ENCODE data around the gene CGB2.
A peak's percentile ranks its signal among the peaks of the same experiment; 100 is the strongest.
"Not testable (repeated sequence)": the region's sequence is repeated elsewhere in the genome, so short reads cannot be mapped to it uniquely, and the experiment has no call there.

Gene CGB2

DNA sequence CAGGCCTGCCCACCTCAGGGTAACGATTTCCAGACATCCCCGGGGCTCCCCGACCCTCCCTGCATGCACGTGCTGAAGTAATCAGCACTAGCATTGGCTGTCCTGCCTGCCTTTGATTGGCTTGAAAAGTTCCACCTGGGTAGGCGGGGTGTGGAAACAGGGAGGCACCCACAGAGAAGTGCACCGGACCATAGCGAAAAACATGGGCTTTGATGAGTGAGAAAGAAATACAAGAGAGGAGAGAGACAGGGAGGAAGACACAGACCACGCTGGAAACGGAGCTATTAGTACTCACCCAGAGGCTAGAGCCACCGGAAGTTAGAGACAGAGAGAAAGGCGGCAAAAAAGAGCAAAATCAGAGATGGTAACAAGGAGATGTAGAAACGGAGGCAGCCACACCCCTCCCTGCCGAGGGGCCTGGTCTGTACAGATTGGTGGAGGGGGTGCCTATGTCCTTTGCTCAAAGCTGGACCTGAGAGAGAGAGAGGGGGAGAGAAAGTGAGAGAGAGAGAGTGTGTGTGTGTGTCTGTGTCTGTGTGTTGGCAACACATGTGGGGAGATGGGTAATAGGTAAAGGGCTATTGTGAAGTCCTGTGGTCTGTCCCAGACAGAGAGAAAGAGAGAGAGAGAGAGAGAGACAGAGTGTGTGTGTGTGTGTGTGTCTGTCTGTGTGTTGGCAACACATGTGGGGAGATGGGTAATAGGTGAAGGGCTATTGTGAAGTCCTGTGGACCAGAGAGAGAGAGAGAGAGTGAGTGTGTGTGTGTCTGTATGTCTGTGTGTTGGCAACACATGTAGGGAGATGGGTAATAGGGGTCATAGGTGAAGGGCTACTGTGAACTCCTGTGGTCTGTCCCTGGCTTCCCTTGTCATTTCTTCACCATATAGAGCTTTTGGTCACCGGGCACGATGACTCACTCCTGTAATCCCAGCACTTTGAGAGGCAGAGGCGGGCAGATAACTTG, 10.5 kb upstream of the CGB2 start:
- no peak for TF ChIP-seq TEAD4 (IDR thresholded peaks at IDR 0.05)
- TF ChIP-seq FOXM1 (IDR thresholded peaks at IDR 0.05; ENCODE audit: borderline replicate concordance, low read depth): no peak
- TF ChIP-seq, protein P1, sequence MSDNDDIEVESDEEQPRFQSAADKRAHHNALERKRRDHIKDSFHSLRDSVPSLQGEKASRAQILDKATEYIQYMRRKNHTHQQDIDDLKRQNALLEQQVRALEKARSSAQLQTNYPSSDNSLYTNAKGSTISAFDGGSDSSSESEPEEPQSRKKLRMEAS (IDR thresholded peaks at IDR 0.05): peak; percentile 91
- TF ChIP-seq EGR1 (IDR thresholded peaks at IDR 0.05): no peak
- TF ChIP-seq CEBPB (IDR thresholded peaks at IDR 0.05): no peak
- TF ChIP-seq, protein P2, sequence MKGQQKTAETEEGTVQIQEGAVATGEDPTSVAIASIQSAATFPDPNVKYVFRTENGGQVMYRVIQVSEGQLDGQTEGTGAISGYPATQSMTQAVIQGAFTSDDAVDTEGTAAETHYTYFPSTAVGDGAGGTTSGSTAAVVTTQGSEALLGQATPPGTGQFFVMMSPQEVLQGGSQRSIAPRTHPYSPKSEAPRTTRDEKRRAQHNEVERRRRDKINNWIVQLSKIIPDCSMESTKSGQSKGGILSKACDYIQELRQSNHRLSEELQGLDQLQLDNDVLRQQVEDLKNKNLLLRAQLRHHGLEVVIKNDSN (IDR thresholded peaks at IDR 0.05): peak; percentile 58; the same call in 1 of the 2 replicates

DNA sequence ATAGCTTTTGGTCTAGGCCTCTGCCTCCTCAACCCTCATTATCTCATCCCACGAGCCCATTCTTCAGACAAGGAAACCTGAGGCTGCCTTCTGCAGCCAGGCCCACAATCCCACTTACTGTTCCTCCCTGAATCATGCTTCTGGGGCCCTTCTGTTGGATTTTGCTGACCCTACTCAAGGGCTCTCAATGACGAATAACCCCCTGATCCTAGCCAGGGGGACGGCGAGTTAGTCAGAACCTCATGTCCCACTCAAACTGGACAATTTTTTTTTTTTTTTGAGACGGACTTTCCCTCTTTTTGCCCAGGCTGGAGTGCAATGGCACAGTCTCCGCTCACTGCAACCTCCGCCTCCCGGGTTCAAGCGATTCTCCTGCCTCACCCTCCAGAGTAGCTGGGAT, 9.6 kb upstream of the CGB2 start:
- TF ChIP-seq TEAD4 (IDR thresholded peaks at IDR 0.05): no peak
- TF ChIP-seq CREB1 (IDR thresholded peaks at IDR 0.05; ENCODE audit: low read depth): no peak
- TF ChIP-seq YY1 (IDR thresholded peaks at IDR 0.05; ENCODE audit: low read depth): no peak
- no peak for TF ChIP-seq ZBTB7A (IDR thresholded peaks at IDR 0.05; ENCODE audit: low read depth)
- no peak for TF ChIP-seq EGR1 (IDR thresholded peaks at IDR 0.05)
- TF ChIP-seq, protein P2 (IDR thresholded peaks at IDR 0.05): no peak
- no peak for TF ChIP-seq CEBPB (IDR thresholded peaks at IDR 0.05)
- TF ChIP-seq FOXM1 (IDR thresholded peaks at IDR 0.05; ENCODE audit: borderline replicate concordance, low read depth): no peak

DNA sequence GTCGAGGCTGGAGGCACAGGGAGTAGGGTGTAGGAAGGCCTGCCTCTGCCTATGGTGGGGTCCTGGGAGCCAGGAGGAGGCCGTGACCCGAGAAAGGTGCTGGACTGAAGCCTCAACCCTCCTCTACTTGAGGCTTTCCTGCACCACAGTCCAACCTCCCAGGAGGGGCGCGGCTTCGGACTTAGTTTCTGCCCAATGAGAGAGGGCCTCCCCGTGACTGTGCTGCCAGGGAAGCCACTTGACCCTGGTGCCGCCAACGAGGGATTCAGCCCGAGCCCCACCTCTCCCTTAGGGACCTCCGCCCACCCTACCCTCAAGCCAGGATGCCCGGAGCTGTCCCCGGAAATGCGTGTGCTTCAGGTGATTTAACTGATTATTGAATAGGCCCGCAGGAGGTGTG, 7.5 kb upstream of the CGB2 start, which contains the start of gene CGB3:
Gene CGB3 (minus strand): TSS at position 101 of the 400 bp plus-strand sequence. CDS start 362 bp downstream, outside the sequence.
- TF ChIP-seq ZBTB7A (IDR thresholded peaks at IDR 0.05; ENCODE audit: low read depth); RAD21 (IDR thresholded peaks at IDR 0.05; ENCODE audit: low read depth); EP300 (IDR thresholded peaks at IDR 0.05; ENCODE audit: borderline replicate concordance): not testable (repeated sequence)

DNA sequence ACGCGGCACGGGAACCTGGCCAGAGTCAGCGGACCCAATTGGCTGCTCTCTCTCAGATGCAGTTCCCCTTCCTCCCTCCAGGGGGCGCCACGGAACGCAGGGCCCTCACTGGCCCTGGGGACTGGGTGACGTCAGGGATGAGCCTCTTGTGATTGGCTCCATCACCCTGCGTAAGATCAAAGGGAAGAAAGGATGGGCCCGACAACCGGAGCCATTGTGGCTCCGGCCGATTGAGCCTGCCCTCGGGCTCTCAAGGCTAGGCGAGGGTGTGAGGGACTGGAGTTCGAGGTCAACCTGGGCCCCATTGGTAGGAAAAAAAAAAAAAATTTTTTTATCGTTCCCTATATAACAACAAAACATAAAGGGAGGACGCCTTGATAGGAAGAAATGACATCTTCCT, 5.1 kb downstream of the CGB2 start, which contains the start of gene CGB1:
Gene CGB1 (minus strand): TSS at position 81 of the 400 bp plus-strand sequence. CDS start 184 bp downstream, outside the sequence.
- TF ChIP-seq RAD21 (IDR thresholded peaks at IDR 0.05; ENCODE audit: low read depth): peak; percentile 42

DNA sequence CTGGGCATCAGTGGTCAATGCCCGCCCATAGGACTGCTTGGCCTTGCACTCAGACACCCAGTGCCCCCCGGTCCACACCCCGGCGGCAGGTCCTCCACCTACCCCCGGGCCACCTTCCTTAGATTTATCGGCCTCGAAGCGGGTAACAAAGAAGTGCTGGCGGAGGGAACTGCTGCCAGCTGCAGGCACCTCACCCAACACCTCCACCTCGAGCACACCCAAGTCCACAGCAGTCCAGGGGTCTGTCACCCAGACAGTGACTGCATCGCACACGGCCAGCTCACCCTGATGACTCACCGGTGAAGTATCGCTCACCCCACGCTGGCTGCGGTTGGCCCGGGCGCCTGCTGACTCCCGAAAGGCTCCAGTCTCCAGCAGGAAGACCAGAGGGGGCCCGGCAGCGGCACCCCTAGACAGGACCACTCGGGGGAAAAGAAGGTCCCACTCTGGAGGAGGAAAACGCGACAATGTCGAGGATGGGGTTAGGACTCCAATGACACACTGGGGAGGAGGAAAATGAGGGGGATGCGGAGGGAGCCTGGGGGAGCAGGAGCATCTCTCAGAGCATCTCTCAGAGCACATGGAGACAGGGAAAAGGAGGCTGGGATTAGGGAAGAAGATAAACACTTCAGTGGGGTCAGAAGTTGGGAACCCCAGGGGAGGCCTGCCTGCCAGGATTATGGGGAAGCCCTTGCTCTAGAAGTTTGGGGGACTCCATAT, 7.0 kb downstream of the CGB2 start:
- TF ChIP-seq TEAD4 (IDR thresholded peaks at IDR 0.05): 0 out of 2 replicates have a peak, but pooled peaks have one; percentile 31
- peak; percentile 22; the same call in 1 of the 2 replicates for TF ChIP-seq TCF12 (IDR thresholded peaks at IDR 0.05; ENCODE audit: low read depth)
- TF ChIP-seq ZBTB7A (IDR thresholded peaks at IDR 0.05; ENCODE audit: low read depth): peak; percentile 50; the same call in 1 of the 2 replicates
- TF ChIP-seq EP300 (IDR thresholded peaks at IDR 0.05; ENCODE audit: borderline replicate concordance): peak; percentile 53; the same call in 1 of the 2 replicates

DNA sequence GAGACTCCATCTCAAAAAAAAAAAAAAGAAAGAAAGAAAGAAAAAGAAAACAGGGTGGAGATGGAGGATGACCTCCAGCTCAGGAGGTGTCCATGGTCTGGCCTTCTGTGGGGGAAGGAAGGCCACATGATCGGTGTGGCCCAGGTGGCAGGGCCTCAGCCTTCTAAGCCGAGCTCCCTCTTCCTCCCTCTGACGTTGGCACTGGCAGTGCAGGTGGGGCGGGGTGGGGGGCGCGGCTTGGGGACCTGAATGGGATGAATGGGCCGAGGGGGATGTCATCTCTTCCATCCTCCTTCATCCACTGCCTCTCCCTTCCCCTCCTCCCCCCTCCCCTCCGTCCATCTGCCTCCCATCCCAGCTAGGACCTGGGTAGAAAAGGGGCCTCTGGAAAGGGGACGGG, 8.0 kb downstream of the CGB2 start:
- TF ChIP-seq, protein P2 (IDR thresholded peaks at IDR 0.05): 0 out of 2 replicates have a peak, but pooled peaks have one; percentile 16

DNA sequence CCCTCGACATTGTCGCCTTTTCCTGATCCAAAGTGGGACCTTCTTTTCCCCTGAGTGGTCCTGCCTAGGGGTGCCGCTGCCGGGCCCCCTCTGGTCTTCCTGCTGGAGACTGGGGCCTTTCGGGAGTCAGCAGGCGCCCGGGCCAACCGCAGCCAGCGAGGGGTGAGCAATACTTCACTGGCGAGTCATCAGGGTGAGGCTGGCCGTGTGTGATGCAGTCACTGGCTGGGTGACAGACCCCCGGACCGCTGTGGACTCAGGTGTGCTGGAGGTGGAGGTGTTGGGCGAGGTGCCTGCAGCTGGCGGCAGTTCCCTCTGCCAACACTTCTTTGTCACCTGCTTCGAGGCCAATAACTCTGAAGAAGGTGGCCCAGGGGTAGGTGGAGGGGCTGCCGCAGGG, 10.5 kb downstream of the CGB2 start:
- no peak for TF ChIP-seq TAF1 (IDR thresholded peaks at IDR 0.05; ENCODE audit: low read depth)
- no peak for TF ChIP-seq RAD21 (IDR thresholded peaks at IDR 0.05; ENCODE audit: low read depth)
- peak; percentile 39; the same call in 1 of the 2 replicates for TF ChIP-seq EP300 (IDR thresholded peaks at IDR 0.05; ENCODE audit: borderline replicate concordance)
- TF ChIP-seq, protein P1 (IDR thresholded peaks at IDR 0.05): peak; percentile 28; the same call in 1 of the 2 replicates
- no peak for TF ChIP-seq CEBPB (IDR thresholded peaks at IDR 0.05)
- TF ChIP-seq, protein P2 (IDR thresholded peaks at IDR 0.05): no peak
- TF ChIP-seq YY1 (IDR thresholded peaks at IDR 0.05; ENCODE audit: low read depth): no peak
- TF ChIP-seq NFIC (IDR thresholded peaks at IDR 0.05): 0 out of 2 replicates have a peak, but pooled peaks have one; percentile 26
- peak; percentile 16; the same call in 1 of the 2 replicates for TF ChIP-seq TEAD4 (IDR thresholded peaks at IDR 0.05)
- TF ChIP-seq TCF12 (IDR thresholded peaks at IDR 0.05; ENCODE audit: low read depth): peak; percentile 69
- TF ChIP-seq FOXM1 (IDR thresholded peaks at IDR 0.05; ENCODE audit: borderline replicate concordance, low read depth): no peak
- peak; percentile 56; the same call in 1 of the 2 replicates for TF ChIP-seq ZBTB7A (IDR thresholded peaks at IDR 0.05; ENCODE audit: low read depth)
- no peak for TF ChIP-seq EGR1 (IDR thresholded peaks at IDR 0.05)
- TF ChIP-seq, protein P3, sequence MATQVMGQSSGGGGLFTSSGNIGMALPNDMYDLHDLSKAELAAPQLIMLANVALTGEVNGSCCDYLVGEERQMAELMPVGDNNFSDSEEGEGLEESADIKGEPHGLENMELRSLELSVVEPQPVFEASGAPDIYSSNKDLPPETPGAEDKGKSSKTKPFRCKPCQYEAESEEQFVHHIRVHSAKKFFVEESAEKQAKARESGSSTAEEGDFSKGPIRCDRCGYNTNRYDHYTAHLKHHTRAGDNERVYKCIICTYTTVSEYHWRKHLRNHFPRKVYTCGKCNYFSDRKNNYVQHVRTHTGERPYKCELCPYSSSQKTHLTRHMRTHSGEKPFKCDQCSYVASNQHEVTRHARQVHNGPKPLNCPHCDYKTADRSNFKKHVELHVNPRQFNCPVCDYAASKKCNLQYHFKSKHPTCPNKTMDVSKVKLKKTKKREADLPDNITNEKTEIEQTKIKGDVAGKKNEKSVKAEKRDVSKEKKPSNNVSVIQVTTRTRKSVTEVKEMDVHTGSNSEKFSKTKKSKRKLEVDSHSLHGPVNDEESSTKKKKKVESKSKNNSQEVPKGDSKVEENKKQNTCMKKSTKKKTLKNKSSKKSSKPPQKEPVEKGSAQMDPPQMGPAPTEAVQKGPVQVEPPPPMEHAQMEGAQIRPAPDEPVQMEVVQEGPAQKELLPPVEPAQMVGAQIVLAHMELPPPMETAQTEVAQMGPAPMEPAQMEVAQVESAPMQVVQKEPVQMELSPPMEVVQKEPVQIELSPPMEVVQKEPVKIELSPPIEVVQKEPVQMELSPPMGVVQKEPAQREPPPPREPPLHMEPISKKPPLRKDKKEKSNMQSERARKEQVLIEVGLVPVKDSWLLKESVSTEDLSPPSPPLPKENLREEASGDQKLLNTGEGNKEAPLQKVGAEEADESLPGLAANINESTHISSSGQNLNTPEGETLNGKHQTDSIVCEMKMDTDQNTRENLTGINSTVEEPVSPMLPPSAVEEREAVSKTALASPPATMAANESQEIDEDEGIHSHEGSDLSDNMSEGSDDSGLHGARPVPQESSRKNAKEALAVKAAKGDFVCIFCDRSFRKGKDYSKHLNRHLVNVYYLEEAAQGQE (IDR thresholded peaks at IDR 0.05; ENCODE audit: low read depth): no peak
- no peak for TF ChIP-seq CREB1 (IDR thresholded peaks at IDR 0.05; ENCODE audit: low read depth)
